C4-2B (cell line): ENCODE data around the gene MYRFL.

Source experiments
- H3K27ac ChIP-seq: fragments of 450-650 bp; 2 replicates; pipeline ENCODE4 v1.5.1; 2017
- ZFX ChIP-seq: fragments of 450-650 bp; IDR thresholded peaks from 2 replicates; pipeline ENCODE4 v1.6.1; 2017
- TF ChIP-seq, protein P1 (sequence below): fragments of 450-650 bp; conservative IDR thresholded peaks from 2 replicates; pipeline ENCODE4 v1.5.1; 2017; ENCODE audit warnings: mild to moderate bottlenecking

MYRFL gene

DNA sequence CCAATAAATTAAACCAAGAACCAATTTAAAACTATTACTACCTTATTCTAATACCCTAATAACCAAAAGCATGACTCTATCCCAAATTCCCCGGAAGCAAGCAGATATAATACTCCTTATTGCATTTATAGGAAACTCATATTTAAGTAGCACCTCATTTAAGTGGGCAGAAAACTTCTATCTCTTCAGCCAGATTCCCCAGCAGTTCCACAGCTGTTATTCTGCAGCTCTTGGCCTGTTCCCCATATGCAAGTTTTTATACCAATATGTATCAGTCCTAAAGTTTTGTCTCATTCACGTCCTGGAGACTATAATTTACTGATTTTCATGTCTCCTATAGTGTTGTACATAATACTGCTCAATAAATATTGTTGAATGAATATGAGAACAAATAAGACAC lies 106.5 kb downstream of the MYRFL start:
- H3K27ac ChIP-seq = no peak overlapping the region
- no peak for TF ChIP-seq ZFX
- TF ChIP-seq, protein P1, sequence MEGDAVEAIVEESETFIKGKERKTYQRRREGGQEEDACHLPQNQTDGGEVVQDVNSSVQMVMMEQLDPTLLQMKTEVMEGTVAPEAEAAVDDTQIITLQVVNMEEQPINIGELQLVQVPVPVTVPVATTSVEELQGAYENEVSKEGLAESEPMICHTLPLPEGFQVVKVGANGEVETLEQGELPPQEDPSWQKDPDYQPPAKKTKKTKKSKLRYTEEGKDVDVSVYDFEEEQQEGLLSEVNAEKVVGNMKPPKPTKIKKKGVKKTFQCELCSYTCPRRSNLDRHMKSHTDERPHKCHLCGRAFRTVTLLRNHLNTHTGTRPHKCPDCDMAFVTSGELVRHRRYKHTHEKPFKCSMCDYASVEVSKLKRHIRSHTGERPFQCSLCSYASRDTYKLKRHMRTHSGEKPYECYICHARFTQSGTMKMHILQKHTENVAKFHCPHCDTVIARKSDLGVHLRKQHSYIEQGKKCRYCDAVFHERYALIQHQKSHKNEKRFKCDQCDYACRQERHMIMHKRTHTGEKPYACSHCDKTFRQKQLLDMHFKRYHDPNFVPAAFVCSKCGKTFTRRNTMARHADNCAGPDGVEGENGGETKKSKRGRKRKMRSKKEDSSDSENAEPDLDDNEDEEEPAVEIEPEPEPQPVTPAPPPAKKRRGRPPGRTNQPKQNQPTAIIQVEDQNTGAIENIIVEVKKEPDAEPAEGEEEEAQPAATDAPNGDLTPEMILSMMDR = no peak

DNA sequence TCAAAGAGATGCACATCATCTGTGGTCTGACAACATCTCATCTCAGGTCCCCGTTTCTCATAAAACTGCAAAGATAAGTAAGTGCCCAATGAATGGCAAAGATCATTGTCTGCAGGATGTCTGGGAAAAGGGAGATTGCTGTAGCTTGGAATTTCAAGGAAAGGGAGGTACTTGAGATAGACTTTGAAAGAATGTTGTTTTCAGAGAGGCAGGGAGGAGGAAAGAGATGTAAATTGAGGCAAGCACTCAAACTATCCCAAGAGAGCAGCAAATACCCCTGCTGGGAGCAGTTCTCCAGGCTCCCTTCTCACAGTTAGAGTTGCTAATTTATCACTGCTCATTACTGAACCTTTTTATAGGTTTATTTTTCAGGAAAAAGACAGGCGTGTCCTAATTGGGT lies 107.1 kb downstream of the MYRFL start:
- TF ChIP-seq ZFX = no peak
- TF ChIP-seq, protein P1 = no peak
- no peak overlapping the region for H3K27ac ChIP-seq

DNA sequence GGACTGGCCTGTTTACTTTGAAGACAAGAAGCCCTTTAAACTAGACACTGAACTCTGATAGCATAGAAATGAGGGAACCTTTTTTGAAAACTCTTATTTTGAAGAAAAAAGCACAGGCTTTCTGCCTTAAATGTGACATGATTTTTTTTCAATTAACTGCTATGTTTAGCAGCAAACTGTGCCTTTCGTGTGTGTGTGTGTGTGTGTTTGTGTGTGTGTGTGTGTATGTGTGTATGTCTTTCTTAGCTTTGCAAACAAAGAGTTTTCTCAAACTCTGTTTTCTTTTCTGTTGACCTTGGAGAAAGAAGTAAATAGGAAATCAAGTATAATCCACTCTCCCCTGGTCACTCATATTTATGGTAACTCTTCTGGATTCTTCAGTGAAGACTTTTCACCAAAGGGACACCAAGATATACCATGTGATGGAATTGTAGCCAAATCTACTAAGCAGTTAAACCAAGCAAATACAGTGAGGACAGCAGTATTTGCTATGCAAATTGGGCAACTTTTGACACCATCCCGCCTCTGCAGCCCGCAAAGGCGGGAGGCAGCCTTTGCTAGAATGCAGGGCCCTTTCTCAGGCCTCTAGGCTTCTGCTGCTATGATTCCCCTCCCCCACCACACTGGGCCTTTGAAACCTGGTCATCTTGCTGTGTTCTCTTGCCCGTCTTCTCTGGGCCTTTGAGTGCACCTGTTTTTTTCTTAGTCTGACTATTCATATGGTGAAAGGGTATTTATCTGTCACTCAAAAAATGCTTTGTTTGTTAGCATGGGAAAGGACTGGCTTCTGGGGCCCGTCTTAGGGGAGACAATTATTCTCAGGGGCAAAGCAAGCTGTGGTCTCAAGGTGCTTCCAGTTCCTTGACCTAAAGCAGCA lies 107.9 kb downstream of the MYRFL start:
- TF ChIP-seq, protein P1 = no peak
- TF ChIP-seq ZFX = no peak
- H3K27ac ChIP-seq = no peak overlapping the region

DNA sequence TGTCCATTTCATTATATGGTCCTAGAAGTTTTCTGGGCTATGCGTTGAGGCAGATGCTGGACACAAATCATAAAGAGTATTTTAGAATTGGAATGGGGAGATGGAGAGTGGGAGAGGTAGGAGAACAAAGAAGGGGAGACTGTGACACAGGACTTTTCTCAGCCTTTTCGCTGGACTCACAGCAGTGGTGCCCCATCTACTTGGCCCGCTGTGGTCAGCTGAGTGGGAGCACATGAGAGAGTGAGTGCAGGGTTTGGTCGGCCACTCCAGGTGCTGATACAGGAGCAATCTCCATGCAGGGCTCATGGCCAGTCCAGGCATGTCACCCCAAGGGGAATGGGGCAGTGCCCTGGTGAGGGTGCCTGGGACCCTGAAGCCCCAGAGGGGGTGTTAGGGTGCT lies 109.0 kb downstream of the MYRFL start:
- TF ChIP-seq, protein P1 = no peak
- no peak for TF ChIP-seq ZFX
- H3K27ac ChIP-seq = no peak overlapping the region

DNA sequence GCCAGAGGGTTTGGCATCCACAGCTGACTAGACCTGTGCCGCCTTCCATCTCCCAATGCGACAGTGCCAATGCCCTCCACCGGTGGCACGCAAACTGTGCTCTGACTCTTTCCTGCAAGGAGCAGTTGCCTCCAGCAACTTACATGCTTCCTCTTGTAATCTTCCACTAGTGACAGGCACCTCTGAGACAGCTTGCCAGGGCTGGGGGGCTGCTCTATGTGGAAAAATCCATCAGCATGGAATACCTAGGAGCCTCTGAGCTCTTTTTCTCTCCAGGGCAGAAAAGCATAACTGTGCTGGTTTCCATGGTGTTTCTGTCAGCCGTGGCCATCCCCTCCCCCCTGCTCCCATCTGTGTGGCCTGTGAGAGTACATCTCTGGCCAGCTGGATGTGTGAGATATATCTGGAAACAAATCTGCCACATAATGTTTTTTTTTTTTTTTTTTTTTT lies 110.6 kb downstream of the MYRFL start:
- H3K27ac ChIP-seq = no peak overlapping the region

DNA sequence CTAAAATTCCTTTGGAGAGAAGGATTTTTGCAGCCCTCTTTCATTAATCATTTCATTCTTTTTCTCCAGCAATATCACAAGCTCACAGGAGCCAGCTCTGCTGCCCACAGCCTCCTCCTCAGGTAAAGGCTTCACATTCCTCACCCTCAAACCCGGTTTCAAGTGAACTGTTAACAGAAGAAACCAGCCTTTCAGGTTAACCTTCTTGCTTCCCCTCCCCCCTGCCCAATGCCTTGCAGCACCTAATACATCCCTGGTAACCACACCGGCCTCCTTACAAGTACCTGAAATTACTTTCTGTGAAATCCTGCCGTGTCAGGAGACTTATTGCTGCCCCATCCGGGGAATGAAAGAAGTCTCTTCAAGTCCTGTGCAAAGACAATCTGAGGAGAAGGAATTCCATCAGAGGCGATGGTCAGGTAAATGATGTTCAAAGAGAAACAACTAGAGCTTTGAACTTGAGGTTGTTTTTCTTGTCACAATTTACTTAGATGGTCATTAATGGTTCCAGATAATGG lies 111.2 kb downstream of the MYRFL start:
- H3K27ac ChIP-seq = no peak overlapping the region
- TF ChIP-seq ZFX = no peak
- TF ChIP-seq, protein P1 = no peak

More for the DNA sequence above, 110.6 kb downstream of the MYRFL start:
- no peak for TF ChIP-seq ZFX
- TF ChIP-seq, protein P1 = no peak

DNA sequence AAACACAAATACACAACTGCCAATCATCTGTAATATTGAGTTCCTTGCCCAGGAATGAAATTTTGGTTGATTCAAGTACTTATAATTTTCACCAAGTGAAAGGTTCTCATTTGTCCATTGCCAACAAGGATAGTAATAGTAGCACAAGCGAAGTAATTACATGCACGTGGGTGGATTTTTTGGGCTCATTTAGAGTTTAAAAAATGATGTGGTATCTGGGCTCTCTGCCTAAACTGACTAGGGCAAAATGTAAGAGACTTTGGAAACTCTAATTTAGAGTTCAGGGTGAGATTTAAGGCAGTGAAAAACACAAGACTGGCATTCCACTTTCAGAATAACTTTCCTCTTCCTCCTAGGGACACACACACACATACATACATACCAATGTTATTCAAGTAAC lies 111.7 kb downstream of the MYRFL start:
- TF ChIP-seq ZFX = no peak
- TF ChIP-seq, protein P1 = no peak
- no peak overlapping the region for H3K27ac ChIP-seq
